NAMALWA (cell line): ENCODE results near the gene LGALS12.

ENCODE experiments used
- DNase-seq: peaks from one replicate; pipeline ENCODE4 v3.0.0-alpha.2; 2015; ENCODE audit warnings: low spot score

The LGALS12 gene

GRCh38 chr11:63560506-63561180, 54.8 kb downstream of the LGALS12 start:
- DNase-seq: no peak

- DNase-seq: no peak
Measured at GRCh38 chr11:63563201-63564055, 57.5 kb downstream of the LGALS12 start, which contains the start of gene PLAAT2. TSS of gene PLAAT2 (minus strand) at chr11:63563379. CDS start at chr11:63563324, 55 bp downstream.

- DNase-seq: peak; percentile 51
Measured at GRCh38 chr11:63564056-63564774, 58.3 kb downstream of the LGALS12 start.

GRCh38 chr11:63564784-63565350, 59.0 kb downstream of the LGALS12 start:
- no peak for DNase-seq
